HEK293T (cell line): ENCODE measurements around the gene CASKIN2.

Source experiments
- CTCF ChIA-PET: fragments of 350-600 bp; formaldehyde crosslinking; extraction: SDS; loops from one replicate; lab custom pipeline; 2021; ENCODE audit warnings: antibody characterized with exemption, inconsistent platforms; lab: Yijun Ruan, JAX
- POLR2A ChIA-PET: fragments of 350-600 bp; formaldehyde crosslinking; extraction: SDS; loops from one replicate; lab custom pipeline; 2020; ENCODE audit warnings: antibody characterized with exemption, inconsistent platforms; lab: Yijun Ruan, JAX
- DNase-seq: peaks from one replicate; pipeline ENCODE4 v3.0.0; 2012; ENCODE audit warnings: mixed read lengths; ENCODE audit errors: extremely low spot score
- ARNT ChIP-seq: fragments of 450-650 bp; IDR thresholded peaks from 2 replicates; pipeline ENCODE4 v1.6.1; 2017; ENCODE audit warnings: mild to moderate bottlenecking
- BHLHE40 ChIP-seq: fragments of 450-650 bp; IDR thresholded peaks from 2 replicates; pipeline ENCODE4 v1.6.1; 2016; ENCODE audit warnings: mild to moderate bottlenecking, moderate library complexity, borderline replicate concordance
- CTBP1 ChIP-seq: fragments of 450-650 bp; IDR thresholded peaks from 2 replicates; pipeline ENCODE4 v1.6.1; 2016; ENCODE audit warnings: borderline replicate concordance
- ELF4 ChIP-seq: fragments of 450-650 bp; IDR thresholded peaks from 2 replicates; pipeline ENCODE4 v1.6.1; 2017; ENCODE audit warnings: antibody characterized with exemption
- FOXA1 ChIP-seq: fragments of 450-650 bp; IDR thresholded peaks from 2 replicates; pipeline ENCODE4 v1.6.1; 2016; ENCODE audit warnings: mild to moderate bottlenecking
- FOXK2 ChIP-seq: fragments of 450-650 bp; IDR thresholded peaks from 2 replicates; pipeline ENCODE4 v1.6.1; 2016; ENCODE audit warnings: mild to moderate bottlenecking
- FOXM1 ChIP-seq: fragments of 450-650 bp; IDR thresholded peaks from 2 replicates; pipeline ENCODE4 v1.6.1; 2017; ENCODE audit warnings: mild to moderate bottlenecking, borderline replicate concordance
- HDGF ChIP-seq: fragments of 450-650 bp; IDR thresholded peaks from 2 replicates; pipeline ENCODE4 v1.6.1; 2017; ENCODE audit warnings: antibody characterized with exemption, borderline replicate concordance
- L3MBTL2 ChIP-seq: fragments of 450-650 bp; conservative IDR thresholded peaks from 2 replicates; pipeline ENCODE4 v1.6.1; 2016; ENCODE audit warnings: mild to moderate bottlenecking
- LEF1 ChIP-seq: fragments of 450-650 bp; IDR thresholded peaks from 2 replicates; pipeline ENCODE4 v1.6.1; 2017; ENCODE audit warnings: mild to moderate bottlenecking, borderline replicate concordance
- NFRKB ChIP-seq: fragments of 450-650 bp; IDR thresholded peaks from 2 replicates; pipeline ENCODE4 v1.6.1; 2016; ENCODE audit warnings: mild to moderate bottlenecking, moderate library complexity
- SP1 ChIP-seq: fragments of 450-650 bp; IDR thresholded peaks from 2 replicates; pipeline ENCODE4 v1.6.1; 2017
- SUZ12 ChIP-seq: fragments of 450-650 bp; IDR thresholded peaks from 2 replicates; pipeline ENCODE4 v1.6.1; 2016; ENCODE audit warnings: mild to moderate bottlenecking
- TARDBP ChIP-seq: fragments of 450-650 bp; IDR thresholded peaks from 2 replicates; pipeline ENCODE4 v1.6.1; 2016
- ZNF384 ChIP-seq: fragments of 450-650 bp; IDR thresholded peaks from 2 replicates; pipeline ENCODE4 v1.6.1; 2016
- TF ChIP-seq, protein P1 (sequence below): fragments of 450-650 bp; IDR thresholded peaks from 2 replicates; pipeline ENCODE4 v1.6.1; 2016

CASKIN2 gene

DNA sequence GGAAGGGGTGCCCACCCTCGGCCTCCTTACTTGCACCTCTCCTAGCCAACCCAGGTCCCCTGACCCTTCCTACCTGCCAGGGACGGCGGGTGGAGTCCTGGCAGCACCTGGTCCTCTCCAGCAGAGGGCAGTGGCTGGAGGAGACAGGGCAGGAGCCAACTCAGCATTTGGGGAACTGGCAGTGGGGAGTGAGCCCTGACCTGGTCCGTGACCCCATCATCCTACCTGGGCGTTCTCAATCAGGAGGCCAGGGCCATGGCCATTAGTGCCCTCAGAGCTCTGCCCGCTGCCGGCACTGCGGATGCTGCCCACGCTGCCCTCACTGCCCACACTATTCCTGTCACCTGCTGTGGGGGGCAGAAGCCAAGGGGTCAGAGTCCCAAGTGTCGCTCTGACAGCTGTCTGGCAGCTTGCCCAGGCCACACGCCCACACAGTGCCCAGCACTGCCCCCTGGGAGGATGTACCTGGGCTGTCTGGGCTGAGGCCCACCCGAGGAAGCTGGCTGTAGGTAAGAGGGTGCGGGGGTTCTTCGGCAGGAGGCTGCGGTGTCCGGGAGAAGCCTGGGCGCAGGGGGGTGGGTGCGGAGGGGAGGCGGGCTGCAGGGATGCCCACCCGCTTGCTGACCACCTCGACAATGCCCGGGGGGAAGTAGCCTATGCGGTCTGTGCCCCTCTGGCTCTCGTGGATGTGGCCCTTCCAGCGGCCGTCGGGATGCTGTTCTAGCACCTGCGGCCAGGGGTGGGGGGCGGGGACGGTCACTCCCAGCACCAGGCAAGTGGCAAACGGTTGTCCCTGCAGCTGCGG is 10.8 kb downstream of the CASKIN2 start:
- peak; percentile 67 for DNase-seq
- TF ChIP-seq BHLHE40 (no peak), SUZ12 (no peak), LEF1 (no peak), CTBP1 (no peak), FOXK2 (no peak), HDGF (no peak), SP1 (no peak), ELF4 (no peak), FOXM1 (no peak), FOXA1 (no peak), TARDBP (no peak), ZNF384 (no peak), ARNT (no peak), NFRKB (no peak), L3MBTL2 (no peak)
- TF ChIP-seq, protein P1, sequence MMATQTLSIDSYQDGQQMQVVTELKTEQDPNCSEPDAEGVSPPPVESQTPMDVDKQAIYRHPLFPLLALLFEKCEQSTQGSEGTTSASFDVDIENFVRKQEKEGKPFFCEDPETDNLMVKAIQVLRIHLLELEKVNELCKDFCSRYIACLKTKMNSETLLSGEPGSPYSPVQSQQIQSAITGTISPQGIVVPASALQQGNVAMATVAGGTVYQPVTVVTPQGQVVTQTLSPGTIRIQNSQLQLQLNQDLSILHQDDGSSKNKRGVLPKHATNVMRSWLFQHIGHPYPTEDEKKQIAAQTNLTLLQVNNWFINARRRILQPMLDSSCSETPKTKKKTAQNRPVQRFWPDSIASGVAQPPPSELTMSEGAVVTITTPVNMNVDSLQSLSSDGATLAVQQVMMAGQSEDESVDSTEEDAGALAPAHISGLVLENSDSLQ = no peak
- CTCF ChIA-PET = interaction anchor here (0.7 to 1.8 kb wide), 3 partner anchors 10 to 32 kb away, joined by 3 to 4 read pairs (median 3); partner anchors contain the start of gene TSEN54
- POLR2A ChIA-PET = interaction anchor here (1.1 to 3.6 kb wide), 2 partner anchors 17 to 48 kb away, joined by 3 to 22 read pairs; partner anchors contain the start of gene TMEM94

DNA sequence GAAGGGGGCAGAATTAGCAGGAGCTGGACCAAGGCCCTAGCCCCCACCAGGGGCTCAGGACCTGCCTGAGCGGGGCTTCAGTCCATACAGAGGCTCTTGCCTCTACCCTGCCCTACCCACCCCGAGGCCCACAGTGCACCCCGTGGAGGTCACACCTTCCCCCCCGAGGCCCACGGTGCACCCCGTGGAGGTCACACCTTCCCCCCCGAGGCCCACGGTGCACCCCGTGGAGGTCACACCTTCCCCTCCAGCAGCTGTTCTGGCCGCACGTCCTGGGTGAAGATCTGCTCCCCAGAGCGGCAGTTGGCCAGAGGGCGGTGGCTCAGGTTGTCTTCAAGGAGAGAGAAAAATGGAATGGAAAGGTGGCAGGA is 11.4 kb downstream of the CASKIN2 start:
- ChIA-PET CTCF (interaction anchor here (1.1 kb wide), 1 partner anchor 10 kb away, joined by 3 read pairs; no protein-coding TSS in a partner anchor), POLR2A (interaction anchor here (3.6 kb wide), 1 partner anchor 47 kb away, joined by 22 read pairs; the partner anchor contains the start of gene TMEM94)
- DNase-seq = no peak
- TF ChIP-seq ARNT = no peak
- no peak for TF ChIP-seq FOXA1
- TF ChIP-seq FOXK2 = no peak
- no peak for TF ChIP-seq TARDBP
- no peak for TF ChIP-seq SP1
- no peak for TF ChIP-seq L3MBTL2
- TF ChIP-seq HDGF = no peak
- TF ChIP-seq BHLHE40 = no peak

DNA sequence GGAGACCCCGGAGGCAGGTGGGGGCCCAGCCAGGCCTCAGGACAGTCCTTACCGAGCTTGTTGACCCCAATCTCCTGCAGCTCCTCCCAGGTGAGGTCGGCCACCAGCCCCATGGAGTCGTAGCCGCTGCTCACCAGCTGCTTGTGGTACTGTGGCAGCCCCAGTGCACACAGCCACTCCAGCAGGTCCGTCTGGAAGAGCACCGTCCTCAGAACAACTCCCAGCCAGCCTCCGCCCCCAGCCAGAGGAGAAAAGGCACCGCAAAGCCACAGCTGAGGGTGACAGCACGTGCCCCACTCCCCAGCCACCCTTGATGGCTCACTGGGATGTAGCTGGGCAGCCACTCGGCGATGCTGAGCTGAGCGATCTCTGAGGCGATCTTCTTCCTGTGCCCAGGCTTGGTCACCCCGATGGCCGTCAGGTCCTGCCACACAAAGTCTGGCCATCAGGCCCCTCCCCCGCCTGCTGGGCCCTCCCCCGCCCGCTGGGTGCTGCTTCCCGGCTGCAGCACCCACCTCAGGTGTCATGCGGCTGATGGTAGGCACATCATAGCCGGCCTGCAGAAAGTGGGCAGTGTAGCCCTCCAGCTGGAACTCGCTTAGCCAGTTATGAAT is 11.9 kb downstream of the CASKIN2 start:
- TF ChIP-seq ZNF384 (no peak), HDGF (no peak), L3MBTL2 (no peak), FOXK2 (no peak), FOXM1 (no peak), BHLHE40 (no peak), FOXA1 (no peak), SUZ12 (no peak), CTBP1 (no peak), LEF1 (no peak), ARNT (no peak)
- no peak for DNase-seq
- POLR2A ChIA-PET = interaction anchor here (1.3 to 3.6 kb wide), 2 partner anchors 8 to 47 kb away, joined by 6 to 22 read pairs; partner anchors contain the start of gene TMEM94
- CTCF ChIA-PET = interaction anchor here (1.1 kb wide), 1 partner anchor 9 kb away, joined by 3 read pairs; no protein-coding TSS in a partner anchor

DNA sequence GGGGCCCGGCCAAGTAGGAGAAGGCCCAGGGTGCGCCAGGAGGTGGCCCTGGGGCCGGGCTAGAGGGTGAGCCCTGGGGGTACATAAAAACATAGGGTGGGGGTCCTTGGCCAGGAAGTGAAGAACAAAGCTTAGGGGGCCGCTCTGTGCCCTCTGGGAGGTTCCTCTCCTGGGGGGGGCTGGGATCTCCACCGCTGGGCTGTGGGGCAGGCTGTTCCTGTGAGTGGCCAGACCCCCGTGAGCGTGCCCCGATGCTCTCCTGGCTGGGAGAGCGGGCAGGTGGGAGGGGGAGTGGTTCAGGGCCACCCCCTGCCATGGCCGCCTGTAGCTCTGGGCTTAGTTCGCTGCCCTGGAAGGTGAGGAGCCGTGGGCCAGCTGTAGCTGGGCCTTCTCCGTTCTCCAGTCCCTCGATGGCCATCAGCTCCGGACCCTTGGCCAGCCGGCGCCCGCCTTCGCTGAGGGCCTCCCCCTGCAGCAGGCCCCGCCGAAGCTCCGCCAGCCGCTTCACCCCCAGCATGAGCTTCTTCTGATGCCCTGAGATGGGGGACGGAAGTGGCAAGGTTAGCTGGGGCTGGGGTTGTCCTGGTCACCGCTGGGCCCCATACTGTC is 12.5 kb downstream of the CASKIN2 start:
- TF ChIP-seq L3MBTL2 = no peak
- no peak for DNase-seq
- POLR2A ChIA-PET = interaction anchor here (1.1 to 3.6 kb wide), 3 partner anchors 9 to 46 kb away, joined by 3 to 22 read pairs (median 6); partner anchors contain the start of gene TMEM94
- CTCF ChIA-PET = no interaction called here

DNA sequence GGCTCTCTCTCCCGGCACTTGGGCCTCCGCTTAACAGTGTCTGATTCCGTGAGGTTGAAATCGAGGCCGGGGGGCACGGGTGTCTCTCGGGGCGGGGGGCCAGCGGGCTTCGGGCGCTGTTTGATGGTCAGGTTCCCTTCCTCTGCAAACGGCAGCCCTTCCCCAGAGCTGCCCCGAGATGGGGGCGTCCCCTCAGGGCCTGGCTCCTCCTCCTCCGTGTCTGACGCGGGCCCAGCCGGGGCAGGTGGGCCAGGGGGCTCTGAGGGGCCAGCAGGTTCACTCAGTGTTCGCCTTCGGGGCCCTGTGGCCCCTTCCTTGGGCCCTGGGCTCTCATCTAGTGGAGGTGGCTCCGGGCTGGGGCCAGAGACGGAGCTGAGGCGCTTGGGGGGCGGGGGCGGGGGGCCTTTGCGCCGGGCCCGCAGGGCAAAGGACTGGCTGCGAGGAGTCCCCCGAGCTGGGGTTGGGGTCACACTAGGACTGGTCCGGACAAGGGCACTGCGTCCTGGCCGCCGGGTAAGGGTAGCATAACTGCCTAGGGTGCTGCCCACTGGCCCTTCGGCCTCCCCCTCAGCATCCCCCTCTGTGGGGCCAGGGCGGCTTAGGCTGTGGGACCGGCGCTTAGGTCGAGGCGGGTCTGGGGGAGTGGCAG is 13.1 kb downstream of the CASKIN2 start:
- ChIA-PET POLR2A (interaction anchor here (0.6 to 3.6 kb wide), 4 partner anchors 10 to 520 kb away, joined by 3 to 22 read pairs (median 4); partner anchors contain the start of gene TMEM94), CTCF (no interaction called here)
- TF ChIP-seq CTBP1 (no peak), ARNT (no peak), SUZ12 (no peak), L3MBTL2 (no peak), BHLHE40 (no peak), HDGF (no peak), SP1 (no peak), TARDBP (no peak), LEF1 (no peak), NFRKB (no peak), ZNF384 (no peak), ELF4 (no peak), FOXM1 (no peak), FOXA1 (no peak), FOXK2 (no peak)
- TF ChIP-seq, protein P1 = no peak
- DNase-seq = no peak
